IPS-18c (cell line): ENCODE results near the gene REXO1.

Source experiments
- H3K4me3 ChIP-seq: 2 replicates; pipeline ENCODE4 v1.7.0; 2013; ENCODE audit warnings: low read depth, mild to moderate bottlenecking, low read length, moderate library complexity; ENCODE audit not compliant: insufficient read depth
- H3K9me3 ChIP-seq: one replicate; pipeline ENCODE4 v1.6.1; 2013; ENCODE audit warnings: mild to moderate bottlenecking, low read length, moderate library complexity; ENCODE audit not compliant: control insufficient read depth, insufficient read depth

REXO1 gene

DNA sequence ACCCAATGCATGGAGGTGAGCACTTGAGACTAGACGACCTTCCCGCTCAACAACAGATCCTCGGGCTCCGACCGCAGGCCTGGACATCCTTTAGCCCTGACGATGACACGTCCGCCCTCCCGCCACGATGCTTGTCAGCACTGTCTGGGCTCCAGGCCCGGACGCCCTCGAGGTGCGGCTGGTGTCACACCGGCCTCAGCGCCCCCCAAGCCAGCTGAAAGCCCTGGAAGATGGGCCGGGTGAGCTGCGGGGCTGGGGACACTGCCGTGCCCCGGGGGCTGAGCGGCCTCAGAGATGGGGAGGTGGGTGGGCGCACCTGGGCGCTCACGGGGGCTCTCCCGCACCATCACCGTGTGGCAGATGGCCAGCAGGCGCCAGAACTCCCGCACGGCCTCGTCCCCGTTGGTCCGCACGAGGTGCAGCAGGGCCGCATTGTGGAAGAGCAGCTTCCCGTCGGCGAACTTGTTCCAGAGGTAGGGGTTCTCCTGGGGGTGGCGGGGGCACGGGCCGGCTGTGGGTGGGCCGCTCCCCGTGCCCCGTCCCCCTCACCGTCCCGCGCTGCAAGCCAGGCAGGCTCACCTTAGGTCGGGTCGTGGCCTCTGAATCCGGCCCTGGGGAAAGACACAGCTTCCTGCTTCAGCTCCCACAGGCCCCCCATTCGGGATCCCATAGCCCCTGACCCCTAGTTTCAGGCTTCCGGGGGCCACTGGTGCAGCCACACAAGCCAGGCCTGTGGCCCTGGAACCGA, 51.7 kb downstream of the REXO1 start:
- Histone ChIP-seq H3K9me3 (no peaks in the 10 kb centered on the region), H3K4me3 (no peak overlapping the region)

DNA sequence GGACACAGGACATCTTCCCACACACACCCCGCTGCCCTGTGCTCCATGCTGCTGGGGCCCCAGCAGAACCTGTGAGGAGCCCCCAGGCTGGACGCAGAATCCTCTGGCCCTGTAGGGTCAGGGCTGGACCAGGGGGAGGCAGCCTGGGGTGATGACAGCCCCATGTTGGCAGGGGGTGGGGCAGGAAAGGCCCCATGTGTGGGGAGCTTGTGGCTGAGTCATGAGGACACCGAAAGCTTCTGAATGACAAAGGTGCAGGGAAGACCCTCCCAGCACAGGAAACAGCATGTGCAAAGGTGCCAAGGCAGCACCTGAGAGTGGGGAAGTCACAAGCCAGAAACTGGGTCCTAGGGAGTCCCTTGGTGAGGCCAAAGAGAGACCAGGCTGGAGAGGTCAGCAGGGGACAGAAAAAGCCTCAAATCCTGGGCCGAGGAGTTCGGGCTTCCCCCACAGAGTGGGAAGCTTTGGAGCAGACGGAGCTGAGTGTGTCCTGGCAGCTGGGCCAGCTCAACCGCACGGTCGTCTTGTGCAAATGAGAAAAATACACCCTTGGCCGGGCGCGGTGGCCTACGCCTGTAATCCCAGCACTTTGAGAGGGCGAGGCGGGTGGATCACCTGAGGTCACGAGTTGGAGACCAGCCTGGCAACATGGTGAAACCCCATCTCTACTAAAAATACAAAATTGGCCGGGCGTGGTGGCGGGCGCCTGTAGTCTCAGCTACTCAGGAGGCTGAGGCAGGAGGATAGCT, 53.7 kb downstream of the REXO1 start:
- peaks cover 5% of the 10 kb centered on the region for H3K9me3 ChIP-seq
- no peak overlapping the region for H3K4me3 ChIP-seq

DNA sequence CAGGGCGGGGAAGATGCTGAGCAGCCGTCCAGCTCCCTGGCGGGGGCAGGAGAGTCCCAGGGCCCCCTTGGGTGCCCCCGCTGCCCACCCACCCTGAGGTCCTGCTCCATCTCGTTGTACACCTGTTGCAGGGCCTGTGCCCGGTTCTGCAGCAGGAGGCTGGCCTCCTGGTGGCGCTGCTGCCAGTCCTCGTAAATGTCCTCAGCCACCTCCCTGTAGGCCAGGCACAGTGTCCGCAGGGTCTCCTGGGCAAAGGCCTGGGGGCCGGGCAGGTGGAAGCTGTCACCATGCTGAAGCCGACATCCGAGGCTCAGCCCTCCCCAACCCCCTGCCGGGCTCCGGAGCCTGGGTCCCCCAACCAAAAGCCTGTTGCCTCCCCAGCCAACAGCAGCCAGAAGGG, 56.4 kb downstream of the REXO1 start:
- no peak overlapping the region for H3K4me3 ChIP-seq
- H3K9me3 ChIP-seq = peaks cover 5% of the 10 kb centered on the region

DNA sequence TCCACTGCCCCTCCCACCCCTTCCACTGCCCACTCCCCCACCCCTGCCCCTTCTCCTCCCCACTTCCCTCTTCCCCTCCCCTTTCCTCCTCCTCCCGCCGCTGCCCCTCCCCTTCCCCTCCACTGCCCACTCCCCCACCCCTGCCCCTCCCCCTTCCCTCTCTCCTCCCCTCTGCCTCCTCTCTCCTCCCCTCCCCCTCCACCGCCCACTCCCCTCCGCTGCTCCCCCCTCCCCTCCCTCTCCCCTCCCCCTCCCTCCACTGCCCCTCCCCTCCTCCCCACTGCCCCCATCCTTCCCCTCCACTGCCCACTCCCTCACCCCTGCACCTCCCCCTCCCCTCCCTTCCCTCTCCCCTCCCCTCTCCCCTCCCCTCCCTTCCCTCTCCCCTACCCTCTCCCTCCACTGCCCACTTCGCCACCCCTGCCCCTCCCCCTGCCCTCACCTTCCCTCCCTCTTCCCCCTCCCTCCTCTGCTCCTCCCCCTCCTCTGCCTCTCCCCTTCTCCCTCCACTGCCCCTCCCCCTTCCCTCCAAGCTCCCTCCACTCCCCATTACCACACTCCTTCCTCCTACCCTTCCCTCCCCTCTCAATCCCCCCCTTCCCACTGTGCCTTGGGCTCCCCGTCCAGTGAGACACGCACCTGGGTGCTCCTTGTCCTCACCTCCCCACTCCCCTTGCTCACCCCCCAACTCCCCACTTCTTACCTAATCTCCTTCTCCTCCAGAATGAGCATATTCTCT, 58.1 kb downstream of the REXO1 start:
- Histone ChIP-seq H3K4me3 (no peak overlapping the region), H3K9me3 (peaks cover 5% of the 10 kb centered on the region)

DNA sequence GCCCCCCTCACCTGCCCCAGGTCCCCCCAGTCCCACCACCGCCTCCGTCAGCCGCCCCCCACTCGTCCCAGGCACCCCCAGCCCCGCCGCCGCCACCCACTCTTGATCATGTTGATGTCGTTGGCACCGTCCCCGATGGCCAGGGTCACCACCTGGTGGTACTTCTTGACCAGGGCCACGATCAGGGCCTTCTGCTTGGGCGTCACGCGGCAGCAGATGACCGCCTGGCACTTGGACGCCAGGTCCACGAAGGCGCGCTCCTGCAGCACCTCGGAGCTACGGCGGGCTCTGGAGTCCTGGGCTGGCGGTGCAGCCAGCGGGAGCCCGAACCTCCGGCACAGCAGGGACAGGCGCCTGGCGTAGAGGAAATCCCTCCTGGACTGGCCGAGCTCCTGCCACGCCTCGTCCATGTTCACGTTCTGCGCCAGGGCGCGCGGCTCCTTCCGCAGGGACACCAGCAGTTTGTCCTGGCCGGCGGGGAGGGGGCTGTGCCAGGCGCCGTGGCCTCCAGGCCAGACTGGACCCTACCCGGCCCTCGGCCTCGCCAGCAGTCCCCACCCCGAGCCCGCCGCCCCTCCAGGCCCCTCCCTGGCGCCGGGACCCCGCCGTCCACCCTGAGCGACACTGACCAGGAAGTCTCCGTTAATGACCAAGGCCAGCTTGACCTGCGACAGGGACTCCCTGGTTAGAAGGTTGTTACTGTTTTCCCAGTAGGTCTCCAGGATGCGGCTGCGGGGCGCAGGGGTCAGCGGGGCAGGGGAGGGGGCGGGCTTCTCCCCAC, 58.8 kb downstream of the REXO1 start:
- Histone ChIP-seq H3K9me3 (peaks cover 5% of the 10 kb centered on the region), H3K4me3 (peak overlapping the region; percentile 30; the same call in 1 of the 2 replicates)

DNA sequence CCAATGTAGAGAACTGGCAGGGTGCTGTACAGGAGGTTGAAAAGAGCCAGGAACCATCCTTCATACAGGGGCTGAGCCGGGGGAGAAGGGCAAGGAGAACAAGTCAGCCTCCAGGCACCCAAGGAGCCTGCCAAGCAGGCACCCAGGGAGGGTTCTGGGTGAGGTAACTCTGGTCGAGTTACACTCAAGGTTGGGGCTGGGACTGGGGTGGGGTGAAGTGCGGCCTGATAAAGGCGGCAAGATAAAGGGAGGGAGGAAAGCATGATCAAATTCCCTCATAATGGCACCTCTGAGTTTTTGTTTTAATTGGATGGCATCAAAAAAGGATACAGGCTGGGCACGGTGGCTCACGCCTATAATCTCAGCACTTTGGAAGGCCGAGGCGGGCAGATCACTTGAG, 61.2 kb downstream of the REXO1 start:
- H3K4me3 ChIP-seq = no peak overlapping the region
- H3K9me3 ChIP-seq = peaks cover 7% of the 10 kb centered on the region

DNA sequence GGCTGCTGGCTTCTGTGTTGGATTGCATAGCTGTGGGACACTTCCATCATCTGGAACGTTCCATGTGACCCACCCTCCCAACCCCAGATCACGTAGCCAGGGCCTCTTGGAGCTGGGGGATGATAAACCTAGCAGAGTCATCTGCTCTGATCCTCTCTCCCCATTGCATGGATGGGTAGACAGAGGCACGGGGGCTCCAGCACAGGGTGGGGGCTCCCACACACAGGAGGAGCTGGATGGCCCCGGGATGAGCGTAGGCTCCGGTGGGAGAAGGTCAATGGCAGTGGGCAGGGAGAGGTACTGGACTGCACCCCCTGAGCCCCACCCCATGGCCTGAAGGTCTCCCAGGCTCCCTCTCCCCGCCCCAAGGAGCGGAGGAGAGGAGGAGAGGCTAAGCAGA, 61.6 kb downstream of the REXO1 start:
- Histone ChIP-seq H3K9me3 (peaks cover 7% of the 10 kb centered on the region), H3K4me3 (no peak overlapping the region)

DNA sequence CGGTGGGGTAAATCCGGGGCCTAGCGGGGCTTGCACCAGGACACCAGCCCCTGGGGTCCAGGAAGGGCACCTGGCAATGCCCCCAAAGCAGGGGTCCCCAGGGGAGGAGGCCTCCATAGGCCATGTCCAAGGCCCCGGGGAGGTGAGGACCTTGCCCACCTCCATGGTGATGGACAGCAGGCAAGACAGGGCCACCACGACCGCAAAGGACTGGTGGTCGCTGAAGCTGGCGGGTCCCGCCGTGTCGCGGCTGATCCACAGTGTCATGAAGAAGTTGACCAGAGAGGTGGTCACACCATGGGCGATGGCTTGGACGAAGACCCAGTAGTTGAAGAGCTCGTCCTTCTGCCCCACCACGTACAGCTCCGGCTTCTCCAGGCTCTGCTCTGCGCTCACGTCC, 63.0 kb downstream of the REXO1 start:
- Histone ChIP-seq H3K4me3 (no peak overlapping the region), H3K9me3 (peaks cover 4% of the 10 kb centered on the region)

DNA sequence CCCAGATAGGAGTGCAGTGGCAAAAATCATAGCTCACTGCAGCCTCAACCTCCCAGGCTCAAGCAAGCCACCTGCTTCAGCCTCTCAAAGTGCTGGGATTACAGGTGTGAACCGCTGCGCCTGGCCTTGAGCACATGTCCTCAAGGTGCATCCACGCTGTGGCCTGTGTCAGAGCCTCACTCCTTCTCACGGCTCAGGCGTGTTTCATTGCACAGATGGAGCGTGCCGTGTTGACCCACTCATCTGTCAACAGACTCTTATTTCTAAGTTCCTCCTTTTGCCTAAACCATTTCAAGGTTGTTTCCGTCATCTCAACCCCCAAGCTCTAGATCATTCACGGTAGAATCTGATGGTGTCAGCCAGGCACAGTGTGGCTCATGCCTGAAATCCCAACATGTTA, 64.4 kb downstream of the REXO1 start:
- H3K9me3 ChIP-seq = peaks cover 4% of the 10 kb centered on the region
- H3K4me3 ChIP-seq = no peak overlapping the region

DNA sequence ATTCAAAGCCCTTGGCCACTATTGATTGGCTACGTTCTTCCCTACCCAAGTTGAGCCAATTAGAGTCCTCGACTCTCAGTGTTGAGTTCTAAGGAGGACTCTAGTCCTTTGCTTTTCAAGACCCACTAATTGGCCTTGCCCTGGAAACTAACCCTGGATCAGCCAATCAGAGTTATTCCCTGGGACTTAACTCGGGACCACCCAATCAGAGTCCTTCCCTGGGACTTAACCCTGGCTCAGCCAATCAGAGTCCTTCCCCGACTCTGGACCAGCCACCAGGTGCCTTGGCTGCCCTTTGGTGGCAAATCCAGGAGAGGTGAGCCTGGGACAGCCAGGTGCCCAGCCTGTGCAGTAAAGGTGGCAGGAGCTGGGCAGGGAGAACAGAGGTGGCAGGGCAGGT, 64.9 kb downstream of the REXO1 start:
- H3K9me3 ChIP-seq = peaks cover 4% of the 10 kb centered on the region
- no peak overlapping the region for H3K4me3 ChIP-seq

DNA sequence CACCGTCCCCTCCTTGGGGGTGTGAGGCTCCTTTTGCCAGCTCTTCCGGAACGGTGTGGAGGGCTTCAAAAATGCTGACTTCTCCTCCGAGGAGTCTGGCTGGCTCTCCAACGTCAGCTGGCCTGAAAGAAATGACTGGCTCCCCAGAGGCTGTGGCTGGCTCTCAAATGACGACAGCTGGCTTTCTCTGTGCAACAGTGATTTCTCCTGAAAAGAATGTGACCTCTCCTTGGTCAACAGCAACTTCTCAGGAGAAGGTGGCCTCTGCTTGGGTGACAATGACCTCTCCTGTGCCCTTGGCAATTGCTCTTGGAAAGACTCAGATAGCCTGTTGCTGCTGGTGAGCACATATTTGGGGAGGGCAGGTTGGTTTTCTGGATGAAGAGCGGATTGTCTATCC, 65.8 kb downstream of the REXO1 start:
- Histone ChIP-seq H3K4me3 (no peak overlapping the region), H3K9me3 (peaks cover 6% of the 10 kb centered on the region)

DNA sequence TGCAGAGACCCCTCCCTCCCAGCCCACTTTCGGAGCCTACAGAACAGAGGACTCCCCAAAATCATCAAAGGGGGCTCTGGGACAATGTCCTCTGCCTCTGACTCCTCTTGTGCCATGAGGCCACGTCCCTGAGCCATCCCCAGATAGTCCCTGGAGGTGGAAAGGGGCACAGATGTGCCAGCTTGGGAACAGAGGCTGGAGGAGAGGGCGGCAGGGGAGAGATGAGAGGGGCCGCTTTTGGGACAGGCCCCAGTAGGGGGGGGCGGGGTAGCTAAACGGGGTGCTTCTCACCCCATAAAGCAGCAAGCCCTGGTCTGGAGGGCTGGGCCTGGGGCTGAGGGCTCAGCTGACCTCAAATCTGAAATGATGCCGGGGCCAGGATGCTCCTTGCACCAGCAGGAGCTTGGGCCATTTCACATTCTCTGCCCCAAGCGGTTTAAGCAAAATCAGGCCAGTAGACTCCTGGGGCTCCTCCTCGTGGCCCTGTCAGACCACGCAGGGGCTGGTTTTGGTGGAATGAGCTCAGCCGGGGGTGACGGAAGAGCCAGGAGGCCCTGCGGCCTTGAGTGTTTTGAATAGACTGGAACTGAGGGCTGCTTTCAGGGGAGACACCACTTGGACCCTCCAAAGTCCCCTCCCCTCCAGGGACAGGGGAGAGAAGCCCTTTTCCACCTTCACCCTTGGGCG, 67.9 kb downstream of the REXO1 start:
- Histone ChIP-seq H3K9me3 (peaks cover 6% of the 10 kb centered on the region), H3K4me3 (no peak overlapping the region)

DNA sequence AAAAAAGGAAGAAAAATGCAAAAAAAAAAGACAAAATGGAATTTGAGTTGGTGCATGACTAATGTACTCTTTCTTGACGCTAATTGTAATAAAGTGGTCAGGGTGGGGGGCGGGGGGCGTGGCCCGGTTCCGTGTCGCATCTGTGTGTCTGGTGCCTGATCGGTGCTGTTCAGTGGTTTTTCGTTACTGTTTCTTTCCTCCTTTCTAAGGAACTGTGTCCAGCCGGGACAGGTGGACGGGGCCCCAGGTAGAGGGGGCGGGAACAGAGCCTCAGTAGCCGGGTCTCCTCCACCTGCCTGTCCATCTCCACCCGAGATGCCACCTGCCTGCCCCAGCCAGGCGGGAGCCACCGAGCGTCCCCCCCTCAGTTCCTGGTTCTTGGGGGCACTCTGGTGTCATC, 68.7 kb downstream of the REXO1 start:
- H3K4me3 ChIP-seq = no peak overlapping the region
- H3K9me3 ChIP-seq = peaks cover 6% of the 10 kb centered on the region

DNA sequence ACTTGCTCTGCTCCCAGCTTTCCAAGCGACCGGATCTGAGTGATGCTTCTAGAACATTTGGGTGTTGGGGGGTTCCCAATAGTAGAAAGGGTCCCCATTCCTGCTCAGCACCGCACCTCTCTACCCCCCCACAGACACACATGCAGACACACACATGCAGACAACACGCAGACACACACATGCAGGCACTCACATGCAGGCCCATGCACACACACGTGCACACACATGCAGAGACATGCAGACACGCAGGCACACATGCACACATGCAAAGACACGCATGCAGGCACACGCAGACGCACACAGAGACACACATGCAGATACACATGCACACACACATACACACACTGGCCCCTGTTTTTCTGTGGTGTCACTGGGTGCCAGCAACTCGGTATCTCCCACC, 71.1 kb downstream of the REXO1 start:
- Histone ChIP-seq H3K4me3 (no peak overlapping the region), H3K9me3 (peaks cover 4% of the 10 kb centered on the region)

DNA sequence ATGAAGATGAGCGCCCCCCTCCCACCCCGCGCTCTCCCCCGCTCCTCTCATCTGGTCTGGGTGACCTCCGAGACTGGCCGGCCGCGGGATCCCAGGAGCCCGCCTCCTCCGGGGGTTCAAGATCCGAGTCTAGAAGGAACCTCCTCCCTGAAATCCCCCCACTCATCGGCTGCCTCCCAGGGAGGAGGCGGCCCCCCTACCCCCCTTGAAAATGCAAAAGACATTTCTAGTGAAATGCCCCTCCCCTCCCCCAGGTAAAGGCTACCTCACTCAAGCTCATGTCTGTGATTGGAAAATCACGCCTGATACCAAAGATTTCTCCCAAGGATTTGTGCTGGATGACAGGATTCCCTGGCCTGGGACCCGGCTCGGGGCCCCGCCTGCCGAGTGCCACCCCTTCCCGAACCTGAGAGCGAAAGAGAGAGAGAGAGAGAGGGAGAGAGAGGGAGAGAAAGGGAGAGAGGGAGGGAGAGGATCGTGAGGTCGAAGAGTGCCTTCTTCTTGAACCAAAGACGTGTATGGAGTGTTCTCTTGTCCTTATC, 71.6 kb downstream of the REXO1 start:
- Histone ChIP-seq H3K9me3 (peaks cover 4% of the 10 kb centered on the region), H3K4me3 (peak overlapping the region; percentile 24; the same call in 1 of the 2 replicates)

DNA sequence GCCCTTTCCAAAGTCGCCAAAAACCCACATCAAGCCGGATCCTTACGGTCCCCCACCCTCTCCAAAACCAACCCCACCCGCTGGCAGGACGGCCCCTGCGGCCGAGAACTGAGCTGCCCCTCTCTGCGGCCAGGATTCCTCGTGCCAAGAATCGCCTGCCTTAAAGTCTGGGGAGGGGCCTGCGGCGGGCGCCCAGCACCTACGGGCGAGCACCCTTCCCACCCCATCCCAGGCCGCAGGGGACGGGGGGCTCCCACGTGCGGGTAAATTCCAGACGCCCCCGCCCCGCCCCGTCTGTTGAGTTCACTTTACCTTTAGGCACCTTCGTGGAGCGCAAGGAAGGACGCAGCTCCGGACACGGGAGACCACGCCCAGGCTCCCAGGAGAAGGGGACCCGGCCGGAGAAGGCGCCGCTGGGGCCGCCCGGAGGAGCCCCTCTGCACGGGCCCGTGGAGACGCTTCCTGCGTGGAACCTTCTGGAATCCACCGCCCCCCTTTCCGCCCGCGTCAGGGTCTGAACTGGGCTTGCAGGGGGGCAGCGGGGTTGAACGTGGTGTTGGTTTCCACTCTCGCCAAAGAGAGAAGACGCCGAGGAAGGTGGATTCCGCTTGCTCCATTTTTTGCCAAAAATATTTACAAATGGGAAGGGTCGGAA, 72.2 kb downstream of the REXO1 start:
- Histone ChIP-seq H3K4me3 (peak overlapping the region; percentile 24; the same call in 1 of the 2 replicates), H3K9me3 (peaks cover 2% of the 10 kb centered on the region)
